HepG2 (cell line): ENCODE measurements around the gene SLC38A3. TPM values are rescaled to one million over a fixed set of nuclear protein-coding genes. Genes with fewer than 3 reads are reported as not detected.

ENCODE experiments used
- ATAC-seq: fragments of 200-7000 bp; cut with Tn5 transposase; 3 replicates; pipeline ENCODE4 v1.9.1; 2020; ENCODE audit warnings: mild to moderate bottlenecking, moderate library complexity
- BruUV-seq: library from RNA; stranded (reverse); fragments of 400-500 nt; replicated peaks from 2 replicates; lab custom pipeline; 2021; lab: Mats Ljungman, UMichigan
- CTCF ChIA-PET: fragments of 300-600 bp; formaldehyde crosslinking; extraction: SDS; loops from one replicate; lab custom pipeline; 2021; ENCODE audit warnings: low total read pairs, inconsistent platforms, low intra/inter-chr PET ratio; lab: Yijun Ruan, JAX
- POLR2A ChIA-PET: fragments of 350-600 bp; sonication (Branson Sonifier 250); formaldehyde crosslinking; loops from one replicate; lab custom pipeline; 2020; ENCODE audit warnings: antibody characterized with exemption, inconsistent platforms; lab: Yijun Ruan, JAX
- DNase-seq: peaks from one replicate; pipeline ENCODE4 v3.0.0-alpha.2; 2015; ENCODE audit warnings: low spot score
- FAIRE-seq: peaks from 3 replicates; lab custom pipeline; 2011; peaks lifted over from hg19 to GRCh38; lab: Jason Lieb, UNC
- H2AFZ ChIP-seq: one replicate; pipeline ENCODE4 v1.6.1; 2011; ENCODE audit warnings: low read length, inconsistent platforms
- H3K27ac ChIP-seq: fragments of 300-600 bp; 3 replicates; pipeline ENCODE4 v1.8.0; 2011; ENCODE audit warnings: mixed run types, mild to moderate bottlenecking, mixed read lengths, low read length, inconsistent platforms; ENCODE audit not compliant: insufficient read depth; ENCODE audit errors: extremely low read length
- H3K27me3 ChIP-seq, 2 experiments: fragments of 200-600 bp in 1 of 2; 2 replicates in 1 of 2; 3 replicates in 1 of 2; pipeline versions ENCODE4 v1.6.0 to v1.8.0; 2011; ENCODE audit warnings: low read length in 2 of 2, mild to moderate bottlenecking in 2 of 2, moderate library complexity in 2 of 2, inconsistent platforms in 1 of 2; ENCODE audit not compliant: insufficient read depth in 2 of 2, control insufficient read depth in 1 of 2
- H3K36me3 ChIP-seq, 2 experiments: fragments of 200-600 bp in 1 of 2; replicated peaks in 1 of 2; 2 replicates in 1 of 2; 3 replicates in 1 of 2; pipeline versions ENCODE4 v1.5.1 to v1.8.0; 2011; ENCODE audit warnings: low read length in 2 of 2, inconsistent platforms in 1 of 2; ENCODE audit not compliant: insufficient read depth in 2 of 2, control insufficient read depth in 1 of 2
- H3K4me1 ChIP-seq: 2 replicates; pipeline ENCODE4 v1.5.1; 2012; ENCODE audit warnings: low read length, inconsistent platforms; ENCODE audit not compliant: insufficient read depth
- H3K4me2 ChIP-seq: 2 replicates; pipeline ENCODE4 v1.6.0; 2011; ENCODE audit warnings: low read depth, low read length, inconsistent platforms
- H3K4me3 ChIP-seq, 3 experiments: fragments of 200-600 bp in 1 of 3; sonication (generic), shearing (Covaris generic) in 1 of 3; replicated peaks in 1 of 3; 2 replicates each; pipeline ENCODE4 v1.5.1; 2011 to 2016; ENCODE audit warnings: low read length in 3 of 3, inconsistent platforms in 2 of 3, low read depth in 2 of 3, mild to moderate bottlenecking in 2 of 3, control low read depth in 1 of 3, mixed read lengths in 1 of 3; ENCODE audit not compliant: insufficient read depth in 1 of 3
- H3K79me2 ChIP-seq: one replicate; pipeline ENCODE4 v1.6.1; 2011; ENCODE audit warnings: low read length, inconsistent platforms; ENCODE audit not compliant: insufficient read depth
- H3K9ac ChIP-seq: 2 replicates; pipeline ENCODE4 v1.6.0; 2011; ENCODE audit warnings: mild to moderate bottlenecking, low read depth, low read length, inconsistent platforms; ENCODE audit not compliant: insufficient read depth
- H3K9me3 ChIP-seq: 2 replicates; pipeline ENCODE4 v1.5.1; 2012; ENCODE audit warnings: mild to moderate bottlenecking, low read length
- H4K20me1 ChIP-seq: 2 replicates; pipeline ENCODE4 v1.6.0; 2011; ENCODE audit warnings: inconsistent platforms, mild to moderate bottlenecking, low read length, moderate library complexity; ENCODE audit not compliant: insufficient read depth
- ARID5B ChIP-seq: IDR thresholded peaks from 2 replicates; pipeline ENCODE4 v1.4.0; 2020; ENCODE audit warnings: mild to moderate bottlenecking, missing genetic modification reagents
- FIP1L1 ChIP-seq: fragments of 200-400 bp; formaldehyde crosslinking; IDR thresholded peaks from 2 replicates; pipeline ENCODE4 v1.6.1; 2018; ENCODE audit warnings: low read depth, mild to moderate bottlenecking, low read length, moderate library complexity, borderline replicate concordance; ENCODE audit not compliant: insufficient read depth
- HMG20A ChIP-seq: IDR thresholded peaks from 2 replicates; pipeline ENCODE4 v1.6.1; 2016; ENCODE audit warnings: borderline replicate concordance
- SMC3 ChIP-seq: IDR thresholded peaks from 2 replicates; pipeline ENCODE4 v1.6.1; 2011; ENCODE audit warnings: low read length, improper control_type of control experiment
- SOX5 ChIP-seq: IDR thresholded peaks from 2 replicates; pipeline ENCODE4 v1.6.1; 2016; ENCODE audit warnings: borderline replicate concordance
- SP2 ChIP-seq: sonication (generic); formaldehyde crosslinking; IDR thresholded peaks from 2 replicates; pipeline ENCODE4 v1.5.1; 2020; ENCODE audit warnings: mild to moderate bottlenecking, missing genetic modification reagents
- ZNF275 ChIP-seq: sonication (generic); formaldehyde crosslinking; IDR thresholded peaks from 2 replicates; pipeline ENCODE4 v1.8.0; 2022; ENCODE audit warnings: missing genetic modification reagents, mild to moderate bottlenecking, inconsistent platforms, borderline replicate concordance
- ZNF34 ChIP-seq: sonication (generic); formaldehyde crosslinking; IDR thresholded peaks from 2 replicates; pipeline ENCODE4 v1.4.0; 2020; ENCODE audit warnings: mild to moderate bottlenecking, missing genetic modification reagents, borderline replicate concordance
- ZNF503 ChIP-seq: sonication (generic); formaldehyde crosslinking; IDR thresholded peaks from 2 replicates; pipeline ENCODE4 v1.4.0; 2020; ENCODE audit warnings: missing genetic modification reagents
- ZNF552 ChIP-seq: sonication (generic); formaldehyde crosslinking; IDR thresholded peaks from 2 replicates; pipeline ENCODE4 v1.9.0; 2022; ENCODE audit warnings: missing genetic modification reagents, mild to moderate bottlenecking, borderline replicate concordance
- ZNF687 ChIP-seq: sonication (generic); formaldehyde crosslinking; IDR thresholded peaks from 2 replicates; pipeline ENCODE4 v1.5.1; 2020; ENCODE audit warnings: mild to moderate bottlenecking, missing genetic modification reagents, moderate library complexity
- ZNF781 ChIP-seq: sonication (generic); formaldehyde crosslinking; IDR thresholded peaks from 2 replicates; pipeline ENCODE4 v1.5.1; 2020; ENCODE audit warnings: borderline replicate concordance, mild to moderate bottlenecking, missing genetic modification reagents; ENCODE audit errors: not compliant biosample characterization
- WGBS: methylation state at CpG from one replicate; pipeline ENCODE4 v1.1.6; 2017; ENCODE audit warnings: low lambda C conversion rate; 5-methylcytosine and 5-hydroxymethylcytosine counted together
- in situ Hi-C: cut with HindIII; loops from 2 replicates; pipeline ENCODE4 v1.10.0; 2017; ENCODE audit warnings: low pct_unique_long_range_greater_than_20kb; ENCODE audit not compliant: extremely low pct_ligation_motif_present
- intact Hi-C: fragments of 100-400 bp; cut with micrococcal nuclease; formaldehyde crosslinking; loops from one replicate; pipeline ENCODE4 v1.10.0; 2022; ENCODE audit not compliant: unreplicated experiment
- polyA plus RNA-seq, 8 experiments: library from polyadenylated mRNA; depleted of rRNA in 3 of 8; stranded (reverse) in 7 of 8; unstranded in 1 of 8; fragments of >200 nt; fragmentation: Illumina TruSeq in 4 of 8; extraction: Trizol in 4 of 8; gene quantifications; 2 replicates each; pipeline versions ENCODE4 v1.2.1 to v1.2.3, GENCODE V29; 2011 to 2016; ENCODE audit warnings: low read depth in 4 of 8, missing spikeins in 1 of 8, mixed read lengths in 1 of 8; ENCODE audit not compliant: insufficient read depth in 1 of 8
- total RNA-seq, 5 experiments: library from RNA; depleted of rRNA; stranded (reverse); fragments of >200 nt; fragmentation: Illumina TruSeq; extraction: Trizol; gene quantifications; 2 replicates each; pipeline ENCODE4 v1.2.3, GENCODE V29; 2016; ENCODE audit warnings: low read depth in 1 of 5

The SLC38A3 gene
- total and polyA plus RNA-seq, 2 of the 13 experiments (the other 11 are each of a cell fraction or from before 2014, with no cell fraction given): 29.8 to 164 TPM

GRCh38 chr3:50266836-50267235 is 61.8 kb downstream of the SLC38A3 start:
- Histone ChIP-seq H3K4me3 (peak overlapping the region in 1 of 3 experiments; percentile 83; a peak in 2 of 6 replicates), H3K9me3 (no peaks in the 10 kb centered on the region), H4K20me1 (no peaks in the 10 kb centered on the region), H3K4me1 (peaks cover 88% of the 10 kb centered on the region), H3K4me2 (peak overlapping the region; percentile 98; the same call in 1 of the 2 replicates), H3K27me3 (no peaks in the 10 kb centered on the region; a peak in 1 of 5 replicates), H3K79me2 (peaks cover 32% of the 10 kb centered on the region), H3K27ac (peak overlapping the region; percentile 96), H3K36me3 (no peaks in the 10 kb centered on the region; a peak in 2 of 5 replicates), H2AFZ (no peak overlapping the region), H3K9ac (peak overlapping the region; percentile 94)
- intact Hi-C loops: no loop called here
- no peak for FAIRE-seq
- no peak for ATAC-seq
- DNase-seq: no peak
- no TSS peak for BruUV-seq
- POLR2A ChIA-PET: interaction anchor here (1.1 to 3.2 kb wide), 6 partner anchors 17 to 71 kb away, joined by 3 to 14 read pairs (median 9); partner anchors contain the start of genes IFRD2 and SLC38A3
- WGBS: 77% methylated on average over 4 of the region's 7 CpGs
- in situ Hi-C loops: no loop called here
- CTCF ChIA-PET: no interaction called here
- TF ChIP-seq SP2 (CRISPR knock-in tag) (no peak), ARID5B (CRISPR knock-in tag) (no peak), ZNF503 (CRISPR knock-in tag) (no peak), SMC3 (no peak), SOX5 (CRISPR knock-in tag) (no peak), HMG20A (CRISPR knock-in tag) (no peak), FIP1L1 (no peak), ZNF781 (no peak), ZNF275 (CRISPR knock-in tag) (no peak), ZNF34 (CRISPR knock-in tag) (no peak), ZNF552 (CRISPR knock-in tag) (no peak), ZNF687 (CRISPR knock-in tag) (no peak)
